HG03064 (cell line): ENCODE results near the gene ILF3.

Experiments
- ATAC-seq: cut with Tn5 transposase; IDR thresholded peaks from one replicate; pipeline ENCODE4 v1.9.1; 2021; ENCODE audit warnings: low read depth; ENCODE audit not compliant: unreplicated experiment

The ILF3 gene

DNA sequence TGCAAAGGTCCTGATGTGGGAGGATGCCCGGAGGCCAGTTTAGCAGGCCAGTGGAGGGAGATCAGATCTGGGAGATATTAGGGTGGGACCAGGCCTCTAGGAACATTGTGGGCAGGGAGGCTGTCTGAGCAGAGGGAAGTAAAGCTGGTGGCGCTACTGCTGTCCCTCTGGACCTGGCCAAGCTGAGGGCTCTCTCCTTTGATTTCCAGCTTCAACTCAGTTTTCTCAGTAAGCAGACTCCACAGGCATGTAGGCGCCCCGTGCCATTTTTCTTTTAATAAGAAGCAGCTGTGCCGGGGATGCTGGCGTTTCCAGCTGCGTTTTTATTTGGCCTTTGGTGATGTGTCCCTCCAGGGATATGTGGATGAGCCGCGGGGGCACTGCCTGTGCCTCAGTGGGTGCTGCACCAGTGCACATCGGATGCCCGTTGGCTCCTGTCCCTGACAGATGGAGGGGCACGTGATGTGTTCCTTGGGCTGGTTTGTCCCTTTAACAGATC lies 70.5 kb downstream of the ILF3 start:
- no peak for ATAC-seq

DNA sequence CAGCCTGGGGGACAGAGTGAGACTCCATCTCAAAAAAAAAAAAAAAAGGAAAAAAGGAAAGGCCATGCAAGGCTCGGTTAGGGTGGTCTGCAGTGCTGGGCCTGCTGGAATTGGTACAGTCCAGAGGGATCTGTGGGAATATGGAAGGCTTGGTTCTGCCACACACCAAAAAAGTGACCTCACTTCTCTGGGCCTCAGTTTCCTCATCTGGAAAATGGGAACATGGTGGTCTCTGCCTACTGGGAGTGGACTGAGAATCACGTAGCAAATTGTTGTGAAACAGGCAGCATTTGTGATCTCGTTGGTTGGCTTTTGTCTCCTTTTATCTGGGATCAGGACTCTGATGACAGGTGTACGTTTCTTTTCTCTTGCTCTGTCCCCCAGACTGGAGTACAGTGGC lies 71.3 kb downstream of the ILF3 start:
- no peak for ATAC-seq

DNA sequence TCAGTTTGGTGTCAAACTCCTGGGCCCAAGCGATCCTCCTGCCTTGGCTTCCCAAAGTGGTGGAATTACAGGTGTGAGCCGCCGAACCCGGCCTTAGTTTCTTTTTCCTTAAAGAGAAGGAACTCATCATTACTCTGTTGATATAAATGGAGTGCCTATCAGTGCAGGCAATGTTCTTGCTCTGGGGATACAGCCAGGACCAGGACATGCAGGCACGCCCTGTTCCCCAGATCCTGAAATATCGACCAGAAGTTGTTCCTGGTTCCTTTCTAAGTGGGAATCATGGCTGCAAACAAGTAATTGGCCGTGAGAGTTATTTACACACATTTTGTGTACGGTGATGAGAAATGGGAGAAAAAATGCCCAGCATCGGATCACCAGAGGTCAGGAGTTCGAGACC lies 72.1 kb downstream of the ILF3 start:
- ATAC-seq = no peak

DNA sequence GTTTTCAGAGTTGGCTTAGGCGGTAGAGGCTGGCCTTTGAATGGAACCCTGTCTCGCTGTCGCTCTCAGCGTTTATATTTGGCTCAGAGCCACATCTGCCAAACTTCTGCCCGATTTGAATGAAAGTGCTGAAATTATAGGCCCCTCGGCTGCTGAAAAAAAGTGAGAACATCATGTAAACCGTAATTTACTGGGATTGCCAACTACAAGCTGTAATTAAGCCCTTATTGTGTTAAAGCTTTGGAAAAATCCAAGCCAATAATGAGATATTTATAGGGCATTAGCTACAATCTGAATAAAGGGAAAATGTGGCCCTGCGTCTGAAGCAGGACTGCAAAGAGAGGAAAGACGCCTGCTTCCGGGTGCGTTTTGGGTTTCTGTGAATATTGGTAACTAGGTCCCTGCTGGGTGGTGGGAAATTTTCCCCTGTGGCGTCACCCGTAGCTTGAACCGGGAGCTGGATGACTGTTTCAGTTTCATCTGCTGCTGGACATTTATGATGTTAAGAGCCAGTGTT lies 73.6 kb downstream of the ILF3 start:
- no peak for ATAC-seq

DNA sequence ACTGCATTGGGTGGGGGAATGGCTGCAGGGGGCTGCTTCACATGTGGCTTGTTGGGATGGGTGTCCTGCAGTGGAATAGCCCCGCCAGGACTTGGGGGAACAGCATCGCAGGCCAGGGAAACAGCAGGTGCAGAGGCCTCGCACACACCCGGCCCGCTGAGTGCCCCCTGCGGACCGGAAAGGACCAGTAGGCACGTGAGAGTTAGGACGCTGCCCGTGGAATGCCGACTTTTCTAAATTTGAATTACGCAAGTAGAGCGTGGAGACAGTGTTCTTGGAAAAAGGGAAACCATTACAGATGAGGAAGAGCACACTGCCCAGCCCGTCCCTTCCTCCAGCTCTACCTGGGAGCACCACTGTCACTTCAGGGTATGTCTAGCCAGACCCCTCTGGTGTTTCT lies 75.3 kb downstream of the ILF3 start:
- no peak for ATAC-seq

DNA sequence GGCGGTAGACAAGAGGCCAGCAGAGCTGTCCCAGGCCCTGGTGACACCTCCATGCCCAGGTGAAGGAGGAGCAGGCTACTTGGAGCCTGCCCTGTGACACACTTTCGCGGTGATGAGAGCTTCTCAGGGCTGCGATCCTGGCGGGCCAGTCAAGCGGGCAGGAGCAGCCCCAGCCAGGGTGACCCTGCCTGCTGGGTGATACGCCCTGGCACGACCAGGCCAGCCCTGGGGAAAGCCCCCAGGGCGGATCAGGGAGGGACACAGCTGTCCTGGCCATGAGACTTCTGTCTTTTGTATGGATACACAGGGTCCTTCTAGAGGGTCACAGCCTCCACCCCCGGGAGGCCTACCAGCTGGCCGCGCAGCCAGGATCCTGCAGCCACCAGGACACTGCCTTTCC lies 76.8 kb downstream of the ILF3 start:
- no peak for ATAC-seq

DNA sequence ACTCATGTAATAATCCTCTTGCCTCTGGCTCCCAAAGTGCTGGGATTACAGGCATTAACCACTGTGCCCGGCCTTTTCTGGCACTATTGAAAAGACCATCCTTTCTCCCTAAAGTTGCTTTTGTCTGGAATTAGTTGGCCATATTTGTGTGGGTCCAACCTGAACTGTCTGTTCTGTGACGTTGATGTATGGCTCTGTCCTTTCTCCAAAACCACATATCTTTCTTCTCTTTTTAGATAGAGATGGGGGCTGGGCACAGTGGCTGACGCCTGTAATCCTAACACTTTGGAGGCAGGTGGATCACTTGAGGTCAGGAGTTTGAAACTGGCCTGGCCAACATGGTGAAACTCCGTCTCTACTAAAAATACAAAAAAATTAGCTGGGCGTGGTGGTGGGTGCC lies 81.6 kb downstream of the ILF3 start:
- no peak for ATAC-seq

DNA sequence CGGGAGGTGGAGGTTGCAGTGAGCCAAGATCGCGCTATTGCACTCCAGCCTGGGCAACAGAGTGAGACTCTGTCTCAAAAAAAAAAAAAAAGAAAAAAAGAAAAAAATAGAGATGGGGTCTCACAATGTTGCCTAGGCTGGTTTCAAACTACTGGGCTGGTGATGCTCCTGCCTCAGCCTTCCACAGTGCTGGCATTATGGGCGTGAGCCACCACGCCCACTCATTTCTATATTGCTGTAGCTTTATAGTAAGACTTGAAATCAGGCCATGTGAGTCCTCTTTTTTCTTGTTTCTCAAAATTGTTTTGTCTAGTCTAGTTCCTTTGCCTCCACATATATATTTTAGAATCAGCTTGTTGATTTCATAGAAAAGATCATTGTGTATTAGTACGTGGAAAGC lies 82.0 kb downstream of the ILF3 start:
- no peak for ATAC-seq

DNA sequence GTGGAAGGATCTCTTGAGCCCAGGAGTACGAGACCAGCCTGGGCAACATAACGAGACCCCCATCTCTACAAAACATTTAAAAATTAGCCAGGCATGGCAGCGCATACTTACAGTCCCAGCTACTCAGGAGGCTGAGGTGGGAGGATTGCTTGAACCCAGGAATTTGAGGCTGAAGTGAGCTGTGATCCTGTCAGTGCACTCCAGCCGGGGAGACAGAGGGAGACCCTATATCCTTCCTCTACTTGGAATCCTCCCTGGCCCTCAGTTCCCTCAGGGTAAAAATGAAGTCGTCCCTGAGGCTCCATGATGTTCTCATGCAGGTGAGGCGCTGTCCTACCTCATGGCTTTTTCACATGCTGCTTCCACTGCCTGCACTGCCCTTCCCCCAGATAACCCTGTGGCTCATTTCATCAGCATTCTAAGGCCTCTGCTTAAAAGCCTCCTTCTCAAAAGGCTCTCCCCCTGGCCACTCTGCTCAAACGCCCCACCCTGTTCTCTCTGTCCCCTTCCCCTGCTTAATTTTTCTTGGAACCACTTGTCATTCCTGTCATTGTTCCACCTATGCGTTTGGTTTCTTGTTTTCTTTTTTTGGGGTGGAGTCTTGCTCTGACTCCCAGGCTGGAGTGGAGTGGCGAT lies 82.9 kb downstream of the ILF3 start:
- no peak for ATAC-seq

DNA sequence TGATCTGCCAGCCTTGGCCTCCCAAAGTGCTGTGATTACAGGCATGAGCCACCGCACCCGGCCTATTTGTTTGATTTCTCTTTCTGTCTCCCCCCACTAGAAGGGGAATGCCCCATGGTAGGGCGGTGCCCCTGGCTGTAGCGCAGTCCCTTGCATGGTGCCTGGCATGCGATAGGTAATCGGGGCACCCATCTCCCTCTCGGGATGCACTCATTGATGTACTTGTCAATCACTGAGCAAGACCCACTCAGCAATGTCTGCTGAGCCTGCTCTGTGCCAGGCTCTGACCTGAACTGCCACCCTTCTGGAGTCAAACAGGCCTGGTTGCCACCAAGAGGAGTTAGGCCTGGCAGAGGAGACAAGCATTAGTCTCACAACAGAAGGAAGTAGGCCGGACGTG lies 83.6 kb downstream of the ILF3 start:
- ATAC-seq = no peak

DNA sequence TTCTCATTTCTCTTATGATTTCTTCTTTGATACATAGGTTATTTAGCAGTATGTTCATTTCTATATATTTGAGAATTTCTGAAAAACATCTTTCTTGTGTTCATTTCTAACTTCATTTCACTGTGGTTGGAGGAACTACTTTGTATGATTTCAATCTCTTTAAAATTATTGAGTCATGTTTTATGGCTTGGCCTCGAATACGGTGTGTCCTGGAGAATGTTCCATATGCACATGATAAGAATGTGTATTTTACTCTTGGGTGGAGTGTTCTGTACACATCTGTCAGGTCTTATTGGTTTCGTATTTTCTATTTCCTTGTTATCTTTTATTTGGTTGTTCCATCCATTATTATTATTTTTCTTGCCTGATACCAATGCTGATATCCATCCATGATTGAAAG lies 86.7 kb downstream of the ILF3 start:
- no peak for ATAC-seq
